ENCODE measurements around the gene PTPN2.

The PTPN2 gene

GRCh38 chr18:12840382-12840781 is 43.7 kb downstream of the PTPN2 start:
- H2BK5ac ChIP-seq (ENCODE audit: low read length), result no peak overlapping the region
- no peak overlapping the region for H3K23ac ChIP-seq (ENCODE audit: low read depth, low read length, poor library complexity)
- H3K14ac ChIP-seq (ENCODE audit: low read length), result no peak overlapping the region
- H2BK120ac ChIP-seq (ENCODE audit: low read depth, low read length), result no peak overlapping the region
- no CpG with 5 or more reads among the region's 3 CpGs for WGBS, 2 donors (ENCODE audit: extremely low coverage in 2 of 2, insufficient read length in 2 of 2, insufficient replicate concordance in 1 of 2)
- no peak overlapping the region for H3K9ac ChIP-seq (ENCODE audit: low read depth, low read length, poor library complexity)
- H2BK15ac ChIP-seq (ENCODE audit: low read length), result no peak overlapping the region
- no peak overlapping the region for H2BK12ac ChIP-seq (ENCODE audit: low read length)
- no peak overlapping the region for H3K27ac ChIP-seq (replicated peaks; ENCODE audit: low read length)
- H2AK5ac ChIP-seq (ENCODE audit: low read depth, low read length), result no peak overlapping the region
- peaks cover 0 to 1% of the 10 kb centered on the region in 2 donors for H3K4me1 ChIP-seq (ENCODE audit: control insufficient read depth in 2 of 2, insufficient read depth in 1 of 2, low read depth in 1 of 2, low read length in 2 of 2)
- no peaks in the 10 kb centered on the region for H3K9me3 ChIP-seq (replicated peaks in 1 of 2; ENCODE audit: control insufficient read depth in 2 of 2, insufficient read depth in 1 of 2, low read depth in 1 of 2, low read length in 2 of 2)
- H4K91ac ChIP-seq (ENCODE audit: low read depth, low read length, poor library complexity), result no peak overlapping the region
- H3K79me1 ChIP-seq (ENCODE audit: low read depth, low read length), result peaks cover 4% of the 10 kb centered on the region
- H4K8ac ChIP-seq (ENCODE audit: low read depth, low read length), result no peak overlapping the region
- H3K4me3 ChIP-seq (ENCODE audit: low read length in 2 of 2), result no peak overlapping the region
- no peak overlapping the region for H3K4me2 ChIP-seq (ENCODE audit: insufficient read depth, low read length, poor library complexity, severe bottlenecking)
- H3K27me3 ChIP-seq (ENCODE audit: control insufficient read depth in 3 of 3, insufficient read depth in 3 of 3, low read depth in 1 of 3, low read length in 3 of 3), result no peaks in the 10 kb centered on the region
- peaks cover 2 to 3% of the 10 kb centered on the region in 2 donors for H3K36me3 ChIP-seq (replicated peaks in 1 of 2; ENCODE audit: control insufficient read depth in 2 of 2, insufficient read depth in 2 of 2, low read length in 2 of 2)
- DNase-seq (ENCODE audit: low spot score), result no peak
- H2AFZ ChIP-seq (ENCODE audit: low read length), result no peak overlapping the region
- no peak overlapping the region for H3K18ac ChIP-seq (ENCODE audit: low read length)
- H3K4ac ChIP-seq (ENCODE audit: low read length), result no peak overlapping the region

- H3K14ac ChIP-seq (ENCODE audit: low read length), result no peak overlapping the region
- H4K8ac ChIP-seq (ENCODE audit: low read depth, low read length), result no peak overlapping the region
- no peak overlapping the region for H2AK5ac ChIP-seq (ENCODE audit: low read depth, low read length)
- H2AFZ ChIP-seq (ENCODE audit: low read length), result no peak overlapping the region
- DNase-seq (ENCODE audit: low spot score), result no peak
- WGBS, 2 donors (ENCODE audit: extremely low coverage in 2 of 2, insufficient read length in 2 of 2, insufficient replicate concordance in 1 of 2), result no CpG with 5 or more reads among the region's 1 CpG
- no peak overlapping the region for H3K18ac ChIP-seq (ENCODE audit: low read length)
- H3K4me3 ChIP-seq (ENCODE audit: low read length in 2 of 2), result no peak overlapping the region
- H3K9me3 ChIP-seq (replicated peaks in 1 of 2; ENCODE audit: control insufficient read depth in 2 of 2, insufficient read depth in 1 of 2, low read depth in 1 of 2, low read length in 2 of 2), result no peaks in the 10 kb centered on the region
- no peaks in the 10 kb centered on the region for H3K27me3 ChIP-seq (ENCODE audit: control insufficient read depth in 3 of 3, insufficient read depth in 3 of 3, low read depth in 1 of 3, low read length in 3 of 3)
- no peak overlapping the region for H3K27ac ChIP-seq (replicated peaks; ENCODE audit: low read length)
- H3K4ac ChIP-seq (ENCODE audit: low read length), result no peak overlapping the region
- H3K9ac ChIP-seq (ENCODE audit: low read depth, low read length, poor library complexity), result no peak overlapping the region
- no peak overlapping the region for H2BK12ac ChIP-seq (ENCODE audit: low read length)
- no peak overlapping the region for H3K23ac ChIP-seq (ENCODE audit: low read depth, low read length, poor library complexity)
- peaks cover 0 to 1% of the 10 kb centered on the region in 2 donors for H3K4me1 ChIP-seq (ENCODE audit: control insufficient read depth in 2 of 2, insufficient read depth in 1 of 2, low read depth in 1 of 2, low read length in 2 of 2)
- peaks cover 4% of the 10 kb centered on the region for H3K79me1 ChIP-seq (ENCODE audit: low read depth, low read length)
- H2BK15ac ChIP-seq (ENCODE audit: low read length), result no peak overlapping the region
- H4K91ac ChIP-seq (ENCODE audit: low read depth, low read length, poor library complexity), result no peak overlapping the region
- H2BK120ac ChIP-seq (ENCODE audit: low read depth, low read length), result no peak overlapping the region
- H3K36me3 ChIP-seq (replicated peaks in 1 of 2; ENCODE audit: control insufficient read depth in 2 of 2, insufficient read depth in 2 of 2, low read length in 2 of 2), result peaks cover 2 to 3% of the 10 kb centered on the region in 2 donors
- no peak overlapping the region for H3K4me2 ChIP-seq (ENCODE audit: insufficient read depth, low read length, poor library complexity, severe bottlenecking)
- H2BK5ac ChIP-seq (ENCODE audit: low read length), result no peak overlapping the region
Observed at GRCh38 chr18:12839526-12840196, 44.4 kb downstream of the PTPN2 start.

- Histone ChIP-seq H3K14ac (ENCODE audit: low read length) (no peak overlapping the region), H3K9ac (ENCODE audit: low read depth, low read length, poor library complexity) (no peak overlapping the region), H2AFZ (ENCODE audit: low read length) (no peak overlapping the region), H4K91ac (ENCODE audit: low read depth, low read length, poor library complexity) (no peak overlapping the region), H4K8ac (ENCODE audit: low read depth, low read length) (no peak overlapping the region), H3K36me3 (replicated peaks in 1 of 2; ENCODE audit: control insufficient read depth in 2 of 2, insufficient read depth in 2 of 2, low read length in 2 of 2) (peaks cover 2 to 3% of the 10 kb centered on the region in 2 donors), H2AK5ac (ENCODE audit: low read depth, low read length) (no peak overlapping the region), H3K4me1 (ENCODE audit: control insufficient read depth in 2 of 2, insufficient read depth in 1 of 2, low read depth in 1 of 2, low read length in 2 of 2) (peaks cover 0 to 1% of the 10 kb centered on the region in 2 donors), H3K27ac (replicated peaks; ENCODE audit: low read length) (no peak overlapping the region), H3K4ac (ENCODE audit: low read length) (no peak overlapping the region), H3K79me1 (ENCODE audit: low read depth, low read length) (peaks cover 4% of the 10 kb centered on the region), H3K18ac (ENCODE audit: low read length) (no peak overlapping the region), H2BK12ac (ENCODE audit: low read length) (no peak overlapping the region), H2BK120ac (ENCODE audit: low read depth, low read length) (no peak overlapping the region), H3K4me3 (ENCODE audit: low read length in 2 of 2) (no peak overlapping the region), H3K4me2 (ENCODE audit: insufficient read depth, low read length, poor library complexity, severe bottlenecking) (no peak overlapping the region), H2BK5ac (ENCODE audit: low read length) (no peak overlapping the region), H3K23ac (ENCODE audit: low read depth, low read length, poor library complexity) (no peak overlapping the region), H3K9me3 (replicated peaks in 1 of 2; ENCODE audit: control insufficient read depth in 2 of 2, insufficient read depth in 1 of 2, low read depth in 1 of 2, low read length in 2 of 2) (no peaks in the 10 kb centered on the region), H2BK15ac (ENCODE audit: low read length) (no peak overlapping the region), H3K27me3 (ENCODE audit: control insufficient read depth in 3 of 3, insufficient read depth in 3 of 3, low read depth in 1 of 3, low read length in 3 of 3) (no peaks in the 10 kb centered on the region)
- no peak for DNase-seq (ENCODE audit: low spot score)
- no CpG with 5 or more reads among the region's 2 CpGs for WGBS, 2 donors (ENCODE audit: extremely low coverage in 2 of 2, insufficient read length in 2 of 2, insufficient replicate concordance in 1 of 2)
Observed at GRCh38 chr18:12839057-12839525, 44.9 kb downstream of the PTPN2 start.

GRCh38 chr18:12838178-12838634 is 45.8 kb downstream of the PTPN2 start:
- no peak overlapping the region for H4K91ac ChIP-seq (ENCODE audit: low read depth, low read length, poor library complexity)
- no peak overlapping the region for H3K14ac ChIP-seq (ENCODE audit: low read length)
- H3K79me1 ChIP-seq (ENCODE audit: low read depth, low read length), result peaks cover 4% of the 10 kb centered on the region
- no peak overlapping the region for H4K8ac ChIP-seq (ENCODE audit: low read depth, low read length)
- no peak overlapping the region for H3K4ac ChIP-seq (ENCODE audit: low read length)
- DNase-seq (ENCODE audit: low spot score), result no peak
- H3K9me3 ChIP-seq (replicated peaks in 1 of 2; ENCODE audit: control insufficient read depth in 2 of 2, insufficient read depth in 1 of 2, low read depth in 1 of 2, low read length in 2 of 2), result no peaks in the 10 kb centered on the region
- no peak overlapping the region for H2BK12ac ChIP-seq (ENCODE audit: low read length)
- no peak overlapping the region for H3K9ac ChIP-seq (ENCODE audit: low read depth, low read length, poor library complexity)
- no peak overlapping the region for H2AK5ac ChIP-seq (ENCODE audit: low read depth, low read length)
- H3K23ac ChIP-seq (ENCODE audit: low read depth, low read length, poor library complexity), result no peak overlapping the region
- peaks cover 2 to 9% of the 10 kb centered on the region in 2 donors for H3K36me3 ChIP-seq (replicated peaks in 1 of 2; ENCODE audit: control insufficient read depth in 2 of 2, insufficient read depth in 2 of 2, low read length in 2 of 2)
- WGBS, 2 donors (ENCODE audit: extremely low coverage in 2 of 2, insufficient read length in 2 of 2, insufficient replicate concordance in 1 of 2), result no CpG with 5 or more reads among the region's 4 CpGs
- no peak overlapping the region for H2AFZ ChIP-seq (ENCODE audit: low read length)
- H3K27me3 ChIP-seq (ENCODE audit: control insufficient read depth in 3 of 3, insufficient read depth in 3 of 3, low read depth in 1 of 3, low read length in 3 of 3), result no peaks in the 10 kb centered on the region
- H2BK120ac ChIP-seq (ENCODE audit: low read depth, low read length), result no peak overlapping the region
- H2BK15ac ChIP-seq (ENCODE audit: low read length), result no peak overlapping the region
- H3K18ac ChIP-seq (ENCODE audit: low read length), result no peak overlapping the region
- peaks cover 0 to 1% of the 10 kb centered on the region in 2 donors for H3K4me1 ChIP-seq (ENCODE audit: control insufficient read depth in 2 of 2, insufficient read depth in 1 of 2, low read depth in 1 of 2, low read length in 2 of 2)
- H3K4me2 ChIP-seq (ENCODE audit: insufficient read depth, low read length, poor library complexity, severe bottlenecking), result no peak overlapping the region
- no peak overlapping the region for H3K27ac ChIP-seq (replicated peaks; ENCODE audit: low read length)
- no peak overlapping the region for H2BK5ac ChIP-seq (ENCODE audit: low read length)
- H3K4me3 ChIP-seq (ENCODE audit: low read length in 2 of 2), result no peak overlapping the region
